ENCODE measurements around the gene FHIT.
"Not testable (repeated sequence)": the region's sequence is repeated elsewhere in the genome, so short reads cannot be mapped to it uniquely, and the experiment has no call there.

FHIT gene

DNA sequence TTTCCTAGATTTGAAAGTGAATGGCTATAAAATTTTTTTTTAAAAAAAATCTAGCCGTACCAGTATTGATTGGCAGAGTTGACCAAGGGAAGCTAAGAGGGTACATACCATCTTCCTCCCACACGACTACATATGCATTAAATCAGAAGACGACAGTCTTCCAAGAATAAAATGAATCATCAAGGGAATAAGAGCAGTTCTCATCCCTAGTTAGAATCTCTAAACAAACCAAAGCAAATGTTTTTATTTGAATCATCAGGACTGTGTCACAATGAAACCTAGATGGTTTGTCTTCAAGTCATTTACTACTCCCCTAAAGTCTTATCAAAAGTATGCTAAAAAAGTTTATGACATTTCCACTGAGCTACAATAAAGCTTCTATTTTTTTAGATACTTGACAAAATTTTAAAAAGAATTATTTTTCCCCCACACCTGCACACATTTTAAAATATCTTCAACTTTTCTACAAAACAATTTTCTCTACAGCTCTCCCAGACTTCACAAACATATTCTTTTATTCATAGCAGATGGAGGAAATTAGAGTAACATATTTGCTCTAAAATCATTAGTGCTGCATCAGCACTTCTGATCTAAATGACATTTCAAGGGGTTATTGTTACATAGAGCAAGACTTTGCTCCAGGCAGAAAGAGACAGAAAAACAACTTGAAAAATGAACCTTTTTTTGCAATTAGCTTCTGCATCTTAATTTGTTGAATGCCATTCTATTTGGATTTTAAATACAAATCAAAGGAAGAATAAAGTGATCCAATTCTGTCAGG lies 547.1 kb downstream of the FHIT start:
- Histone ChIP-seq H3K4me3 (ENCODE audit: insufficient read depth, low read depth, low read length, poor library complexity, severe bottlenecking) (no peak overlapping the region), H3K27ac (ENCODE audit: insufficient read depth, low read length, poor library complexity, severe bottlenecking) (no peak overlapping the region), H3K4me1 (ENCODE audit: control insufficient read depth, insufficient read depth, low read length, poor library complexity, severe bottlenecking) (no peaks in the 10 kb centered on the region), H3K27me3 (replicated peaks; ENCODE audit: control insufficient read depth, insufficient read depth, low read length, poor library complexity, severe bottlenecking) (no peaks in the 10 kb centered on the region), H3K9me3 (ENCODE audit: control insufficient read depth, low read length) (no peaks in the 10 kb centered on the region), H3K36me3 (ENCODE audit: control insufficient read depth, insufficient read depth, low read length) (no peaks in the 10 kb centered on the region)
- DNase-seq: no peak

DNA sequence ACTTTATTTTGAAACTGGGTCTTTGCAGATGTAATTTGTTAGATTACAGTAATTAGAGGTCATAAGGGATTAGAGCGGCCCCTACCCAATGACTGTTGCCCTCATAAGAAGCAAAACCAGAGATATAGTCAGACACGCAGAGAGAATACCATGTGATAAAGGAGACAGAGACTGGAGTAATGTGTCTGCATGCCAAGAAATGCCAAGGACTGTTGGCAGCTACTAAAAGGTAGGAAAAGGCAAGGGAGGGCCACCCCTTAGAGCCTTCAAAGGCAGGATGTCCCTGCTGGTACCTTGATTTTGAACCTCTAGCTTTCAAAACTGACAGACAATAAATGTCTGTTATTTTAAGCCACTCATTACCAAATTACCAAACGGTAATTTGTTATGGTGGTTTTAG lies 548.2 kb downstream of the FHIT start:
- Histone ChIP-seq H3K4me3 (ENCODE audit: insufficient read depth, low read depth, low read length, poor library complexity, severe bottlenecking) (no peak overlapping the region), H3K27ac (ENCODE audit: insufficient read depth, low read length, poor library complexity, severe bottlenecking) (no peak overlapping the region), H3K9me3 (ENCODE audit: control insufficient read depth, low read length) (no peaks in the 10 kb centered on the region), H3K36me3 (ENCODE audit: control insufficient read depth, insufficient read depth, low read length) (no peaks in the 10 kb centered on the region), H3K4me1 (ENCODE audit: control insufficient read depth, insufficient read depth, low read length, poor library complexity, severe bottlenecking) (no peaks in the 10 kb centered on the region), H3K27me3 (replicated peaks; ENCODE audit: control insufficient read depth, insufficient read depth, low read length, poor library complexity, severe bottlenecking) (no peaks in the 10 kb centered on the region)
- no peak for DNase-seq

DNA sequence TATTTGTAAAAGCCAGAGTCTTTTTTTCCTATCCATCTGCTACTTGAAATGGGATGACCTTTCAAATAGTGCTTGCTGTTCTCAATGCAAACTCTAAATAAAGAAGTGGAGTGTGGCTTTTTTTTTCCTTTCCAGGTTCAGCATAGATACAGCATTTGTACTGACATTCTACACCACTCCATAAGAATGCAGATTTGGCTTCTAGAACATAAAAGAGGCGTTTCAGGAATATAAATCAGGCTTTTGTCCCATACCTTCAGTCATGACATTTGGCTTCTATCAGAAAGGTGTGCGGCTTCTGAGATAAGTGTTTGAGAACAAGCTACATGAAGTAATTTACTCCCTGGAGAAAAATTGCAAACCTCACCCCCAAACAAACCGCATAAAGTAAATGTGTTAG lies 553.1 kb downstream of the FHIT start:
- no peak overlapping the region for H3K27ac ChIP-seq (ENCODE audit: insufficient read depth, low read length, poor library complexity, severe bottlenecking)
- no peak for DNase-seq
- no peaks in the 10 kb centered on the region for H3K36me3 ChIP-seq (ENCODE audit: control insufficient read depth, insufficient read depth, low read length)
- H3K9me3 ChIP-seq (ENCODE audit: control insufficient read depth, low read length): no peaks in the 10 kb centered on the region
- H3K27me3 ChIP-seq (replicated peaks; ENCODE audit: control insufficient read depth, insufficient read depth, low read length, poor library complexity, severe bottlenecking): no peaks in the 10 kb centered on the region
- H3K4me3 ChIP-seq (ENCODE audit: insufficient read depth, low read depth, low read length, poor library complexity, severe bottlenecking): no peak overlapping the region
- no peaks in the 10 kb centered on the region for H3K4me1 ChIP-seq (ENCODE audit: control insufficient read depth, insufficient read depth, low read length, poor library complexity, severe bottlenecking)

DNA sequence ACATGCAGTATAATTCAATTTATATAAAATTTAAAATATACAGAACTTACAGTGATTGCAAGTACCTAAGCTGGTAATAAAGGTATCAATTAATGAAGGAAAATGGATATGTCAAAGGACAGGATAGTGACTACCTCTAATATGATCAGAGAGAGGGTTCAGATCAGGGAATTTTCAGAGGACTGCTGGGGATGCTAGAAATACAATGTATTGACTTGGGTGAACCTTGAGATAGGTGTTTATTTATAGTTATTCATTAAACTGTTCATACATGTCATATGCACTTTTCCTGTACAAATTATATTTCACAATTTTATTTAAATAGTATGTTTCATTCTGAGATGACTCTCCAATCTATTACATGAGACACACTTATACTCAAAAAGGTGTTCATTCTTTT lies 554.1 kb downstream of the FHIT start:
- DNase-seq: no peak
- H3K4me3 ChIP-seq (ENCODE audit: insufficient read depth, low read depth, low read length, poor library complexity, severe bottlenecking): no peak overlapping the region
- H3K9me3 ChIP-seq (ENCODE audit: control insufficient read depth, low read length): no peaks in the 10 kb centered on the region
- H3K4me1 ChIP-seq (ENCODE audit: control insufficient read depth, insufficient read depth, low read length, poor library complexity, severe bottlenecking): no peaks in the 10 kb centered on the region
- no peaks in the 10 kb centered on the region for H3K27me3 ChIP-seq (replicated peaks; ENCODE audit: control insufficient read depth, insufficient read depth, low read length, poor library complexity, severe bottlenecking)
- no peaks in the 10 kb centered on the region for H3K36me3 ChIP-seq (ENCODE audit: control insufficient read depth, insufficient read depth, low read length)
- H3K27ac ChIP-seq (ENCODE audit: insufficient read depth, low read length, poor library complexity, severe bottlenecking): no peak overlapping the region

DNA sequence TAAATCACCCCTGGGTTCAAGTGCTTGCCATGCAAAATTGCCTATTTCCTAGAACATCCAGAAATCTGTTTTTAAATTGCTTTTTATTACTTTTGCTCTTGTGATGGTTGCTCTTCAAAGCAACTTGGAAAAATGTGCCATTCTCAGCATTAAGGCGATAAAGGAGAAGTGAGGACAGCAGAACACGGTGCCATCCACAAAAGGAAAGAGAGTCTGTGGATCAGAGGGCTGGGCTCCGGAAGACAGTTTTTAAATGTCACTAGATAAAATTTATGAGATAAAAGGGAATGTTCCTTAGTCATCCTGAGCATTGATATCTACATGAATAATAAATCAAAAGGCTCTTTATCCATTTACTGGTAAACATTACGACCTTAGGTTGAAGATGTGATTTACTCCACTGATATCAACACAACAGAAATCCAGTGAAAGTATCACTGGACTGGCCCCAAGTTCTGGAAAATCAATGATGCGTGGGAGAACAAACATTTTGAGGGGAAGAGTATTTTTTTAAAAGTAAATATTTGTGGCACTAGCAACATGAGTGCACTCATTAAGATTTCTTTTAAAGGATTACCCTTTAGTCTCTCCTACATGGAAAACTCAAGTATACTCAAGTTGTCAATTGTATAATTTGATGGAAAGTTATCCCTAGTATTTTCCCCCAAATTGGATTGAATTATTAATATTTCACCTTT lies 554.7 kb downstream of the FHIT start:
- Histone ChIP-seq H3K9me3 (ENCODE audit: control insufficient read depth, low read length) (no peaks in the 10 kb centered on the region), H3K4me1 (ENCODE audit: control insufficient read depth, insufficient read depth, low read length, poor library complexity, severe bottlenecking) (no peaks in the 10 kb centered on the region), H3K4me3 (ENCODE audit: insufficient read depth, low read depth, low read length, poor library complexity, severe bottlenecking) (no peak overlapping the region), H3K27ac (ENCODE audit: insufficient read depth, low read length, poor library complexity, severe bottlenecking) (no peak overlapping the region), H3K36me3 (ENCODE audit: control insufficient read depth, insufficient read depth, low read length) (no peaks in the 10 kb centered on the region), H3K27me3 (replicated peaks; ENCODE audit: control insufficient read depth, insufficient read depth, low read length, poor library complexity, severe bottlenecking) (no peaks in the 10 kb centered on the region)
- no peak for DNase-seq

DNA sequence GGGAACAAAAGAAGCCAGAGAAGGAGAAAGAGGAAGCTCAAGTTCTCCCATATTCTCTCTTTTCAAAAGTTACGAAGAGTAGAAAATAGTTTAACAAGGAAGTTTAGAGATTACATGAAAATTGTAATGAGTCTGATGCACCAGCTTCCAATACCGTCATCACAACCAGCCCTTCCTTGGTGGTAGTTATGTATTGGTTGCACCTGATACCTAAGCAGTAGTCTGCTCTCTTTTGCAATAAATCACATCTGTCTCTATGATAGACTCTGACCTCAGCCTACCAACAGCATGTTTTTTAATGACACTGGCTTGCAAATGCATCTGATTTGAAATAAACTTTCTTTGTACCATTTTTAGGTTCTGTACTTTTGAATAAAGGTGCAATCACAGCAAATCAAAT lies 575.8 kb downstream of the FHIT start:
- Histone ChIP-seq H3K27me3 (replicated peaks; ENCODE audit: control insufficient read depth, insufficient read depth, low read length, poor library complexity, severe bottlenecking) (no peaks in the 10 kb centered on the region), H3K4me1 (ENCODE audit: control insufficient read depth, insufficient read depth, low read length, poor library complexity, severe bottlenecking) (no peaks in the 10 kb centered on the region), H3K4me3 (ENCODE audit: insufficient read depth, low read depth, low read length, poor library complexity, severe bottlenecking) (no peak overlapping the region), H3K9me3 (ENCODE audit: control insufficient read depth, low read length) (no peaks in the 10 kb centered on the region), H3K27ac (ENCODE audit: insufficient read depth, low read length, poor library complexity, severe bottlenecking) (no peak overlapping the region), H3K36me3 (ENCODE audit: control insufficient read depth, insufficient read depth, low read length) (no peaks in the 10 kb centered on the region)
- DNase-seq: no peak

DNA sequence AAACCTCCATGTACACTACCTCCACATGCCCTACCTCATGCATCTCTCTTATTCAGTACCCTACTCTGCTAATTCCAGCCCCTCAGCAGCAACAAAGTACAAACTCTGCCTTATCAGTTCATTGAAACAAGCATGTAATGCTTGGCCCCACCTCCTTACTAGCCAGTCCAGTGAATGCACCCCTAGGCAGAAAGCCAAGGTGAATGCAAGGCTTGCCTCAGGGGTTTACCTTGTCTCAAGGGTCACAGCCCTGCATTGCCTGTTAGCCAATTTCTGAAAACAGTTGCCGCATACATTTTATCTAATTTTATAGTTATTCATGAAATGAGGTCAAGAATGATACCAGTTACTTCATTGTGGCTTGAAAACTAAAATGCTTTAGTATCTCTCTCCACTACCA lies 576.4 kb downstream of the FHIT start:
- H3K4me3 ChIP-seq (ENCODE audit: insufficient read depth, low read depth, low read length, poor library complexity, severe bottlenecking): no peak overlapping the region
- no peaks in the 10 kb centered on the region for H3K36me3 ChIP-seq (ENCODE audit: control insufficient read depth, insufficient read depth, low read length)
- no peak overlapping the region for H3K27ac ChIP-seq (ENCODE audit: insufficient read depth, low read length, poor library complexity, severe bottlenecking)
- no peak for DNase-seq
- no peaks in the 10 kb centered on the region for H3K9me3 ChIP-seq (ENCODE audit: control insufficient read depth, low read length)
- H3K27me3 ChIP-seq (replicated peaks; ENCODE audit: control insufficient read depth, insufficient read depth, low read length, poor library complexity, severe bottlenecking): no peaks in the 10 kb centered on the region
- no peaks in the 10 kb centered on the region for H3K4me1 ChIP-seq (ENCODE audit: control insufficient read depth, insufficient read depth, low read length, poor library complexity, severe bottlenecking)

DNA sequence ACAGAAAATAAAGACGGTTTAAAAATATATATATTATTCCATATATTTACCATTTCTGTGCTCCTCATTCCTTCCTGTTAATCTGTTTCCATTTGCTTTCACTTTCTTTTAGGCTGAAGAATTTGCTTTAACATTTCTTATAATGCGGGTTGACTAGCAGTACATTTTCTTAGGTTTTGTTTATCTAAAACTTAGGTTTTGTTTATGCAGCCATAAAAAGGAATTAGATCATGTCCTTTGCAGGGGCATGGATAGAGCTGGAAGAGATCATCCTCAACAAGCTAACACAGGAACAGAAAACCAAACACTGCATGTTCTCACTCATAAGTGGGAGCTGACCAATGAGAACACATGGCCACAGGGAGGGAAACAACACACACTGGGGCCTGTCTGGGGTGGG lies 578.1 kb downstream of the FHIT start:
- H3K36me3 ChIP-seq (ENCODE audit: control insufficient read depth, insufficient read depth, low read length): no peaks in the 10 kb centered on the region
- no peak overlapping the region for H3K4me3 ChIP-seq (ENCODE audit: insufficient read depth, low read depth, low read length, poor library complexity, severe bottlenecking)
- H3K9me3 ChIP-seq (ENCODE audit: control insufficient read depth, low read length): no peaks in the 10 kb centered on the region
- H3K4me1 ChIP-seq (ENCODE audit: control insufficient read depth, insufficient read depth, low read length, poor library complexity, severe bottlenecking): no peaks in the 10 kb centered on the region
- H3K27ac ChIP-seq (ENCODE audit: insufficient read depth, low read length, poor library complexity, severe bottlenecking): no peak overlapping the region
- DNase-seq: no peak
- no peaks in the 10 kb centered on the region for H3K27me3 ChIP-seq (replicated peaks; ENCODE audit: control insufficient read depth, insufficient read depth, low read length, poor library complexity, severe bottlenecking)

DNA sequence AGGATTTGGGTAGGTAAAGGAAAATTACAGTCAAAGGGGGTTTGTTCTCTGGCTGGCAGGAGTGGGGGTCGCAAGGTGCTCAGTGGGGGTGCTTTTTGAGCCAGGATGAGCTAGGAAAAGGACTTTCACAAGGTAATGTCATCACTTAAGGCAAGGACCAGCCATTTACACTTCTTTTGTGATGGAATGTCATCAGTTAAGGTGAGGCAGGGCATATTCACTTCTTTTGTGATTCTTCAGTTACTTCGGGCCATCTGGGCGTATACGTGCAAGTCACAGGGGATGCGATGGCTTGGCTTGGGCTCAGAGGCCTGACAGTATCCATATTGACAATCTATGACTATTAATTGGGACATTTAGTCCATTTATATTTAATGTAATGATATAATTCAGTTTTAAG lies 578.9 kb downstream of the FHIT start:
- not testable (repeated sequence) for H3K27ac ChIP-seq (ENCODE audit: insufficient read depth, low read length, poor library complexity, severe bottlenecking); H3K4me3 ChIP-seq (ENCODE audit: insufficient read depth, low read depth, low read length, poor library complexity, severe bottlenecking); H3K9me3 ChIP-seq (ENCODE audit: control insufficient read depth, low read length); H3K36me3 ChIP-seq (ENCODE audit: control insufficient read depth, insufficient read depth, low read length); H3K4me1 ChIP-seq (ENCODE audit: control insufficient read depth, insufficient read depth, low read length, poor library complexity, severe bottlenecking); H3K27me3 ChIP-seq (replicated peaks; ENCODE audit: control insufficient read depth, insufficient read depth, low read length, poor library complexity, severe bottlenecking); DNase-seq

DNA sequence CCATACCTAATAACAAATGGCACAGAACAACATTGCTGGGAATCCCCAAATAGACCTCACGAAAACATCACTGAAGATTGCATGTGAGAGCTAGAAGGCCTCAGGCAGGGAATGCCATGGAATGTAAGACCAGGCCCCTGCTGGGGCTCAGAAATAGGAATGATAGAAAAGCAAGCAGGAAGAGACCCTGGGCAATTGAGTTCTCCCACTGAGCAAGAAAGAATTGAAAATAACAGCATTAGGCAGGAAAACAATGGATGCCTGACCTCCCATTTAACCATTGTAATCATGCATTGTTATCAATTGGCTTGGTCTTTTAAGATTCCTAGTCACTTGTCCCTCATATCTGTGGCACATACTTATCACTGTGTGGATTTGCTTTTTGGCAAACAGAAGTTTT lies 581.6 kb downstream of the FHIT start:
- H3K4me3 ChIP-seq (ENCODE audit: insufficient read depth, low read depth, low read length, poor library complexity, severe bottlenecking): no peak overlapping the region
- no peaks in the 10 kb centered on the region for H3K4me1 ChIP-seq (ENCODE audit: control insufficient read depth, insufficient read depth, low read length, poor library complexity, severe bottlenecking)
- no peak overlapping the region for H3K27ac ChIP-seq (ENCODE audit: insufficient read depth, low read length, poor library complexity, severe bottlenecking)
- DNase-seq: no peak
- H3K9me3 ChIP-seq (ENCODE audit: control insufficient read depth, low read length): no peaks in the 10 kb centered on the region
- no peaks in the 10 kb centered on the region for H3K27me3 ChIP-seq (replicated peaks; ENCODE audit: control insufficient read depth, insufficient read depth, low read length, poor library complexity, severe bottlenecking)
- no peaks in the 10 kb centered on the region for H3K36me3 ChIP-seq (ENCODE audit: control insufficient read depth, insufficient read depth, low read length)
